ENCODE results near the gene CX3CL1.

GRCh38 chr16:57324749-57325148, 47.5 kb upstream of the CX3CL1 start:
- TF ChIP-seq, protein P1, sequence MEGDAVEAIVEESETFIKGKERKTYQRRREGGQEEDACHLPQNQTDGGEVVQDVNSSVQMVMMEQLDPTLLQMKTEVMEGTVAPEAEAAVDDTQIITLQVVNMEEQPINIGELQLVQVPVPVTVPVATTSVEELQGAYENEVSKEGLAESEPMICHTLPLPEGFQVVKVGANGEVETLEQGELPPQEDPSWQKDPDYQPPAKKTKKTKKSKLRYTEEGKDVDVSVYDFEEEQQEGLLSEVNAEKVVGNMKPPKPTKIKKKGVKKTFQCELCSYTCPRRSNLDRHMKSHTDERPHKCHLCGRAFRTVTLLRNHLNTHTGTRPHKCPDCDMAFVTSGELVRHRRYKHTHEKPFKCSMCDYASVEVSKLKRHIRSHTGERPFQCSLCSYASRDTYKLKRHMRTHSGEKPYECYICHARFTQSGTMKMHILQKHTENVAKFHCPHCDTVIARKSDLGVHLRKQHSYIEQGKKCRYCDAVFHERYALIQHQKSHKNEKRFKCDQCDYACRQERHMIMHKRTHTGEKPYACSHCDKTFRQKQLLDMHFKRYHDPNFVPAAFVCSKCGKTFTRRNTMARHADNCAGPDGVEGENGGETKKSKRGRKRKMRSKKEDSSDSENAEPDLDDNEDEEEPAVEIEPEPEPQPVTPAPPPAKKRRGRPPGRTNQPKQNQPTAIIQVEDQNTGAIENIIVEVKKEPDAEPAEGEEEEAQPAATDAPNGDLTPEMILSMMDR (IDR thresholded peaks at IDR 0.05; ENCODE audit: insufficient read depth, low read depth, low read length) = no peak
- no peak for TF ChIP-seq EZH2 (IDR thresholded peaks at IDR 0.05; ENCODE audit: insufficient read depth, low read length)
